ENCODE measurements around the gene HTR3C.
"Not testable (repeated sequence)": the region's sequence is repeated elsewhere in the genome, so short reads cannot be mapped to it uniquely, and the experiment has no call there.

HTR3C gene

GRCh38 chr3:184031187-184031792 is 21.6 kb upstream of the HTR3C start, which contains the start of gene HTR3D:
TSS of gene HTR3D (plus strand) at chr3:184031742. CDS start at chr3:184031742, 0 bp downstream.
- no peak for DNase-seq

GRCh38 chr3:184037816-184038215 is 15.0 kb upstream of the HTR3C start:
- DNase-seq = peak in 1 of 2 experiments; percentile 33

GRCh38 chr3:184038307-184038706 is 14.5 kb upstream of the HTR3C start:
- DNase-seq = not testable (repeated sequence)

- DNase-seq = no peak
Observed at GRCh38 chr3:184039414-184039813, 13.4 kb upstream of the HTR3C start.

- peak; percentile 27 to 71 for DNase-seq
Observed at GRCh38 chr3:184040010-184040409, 12.8 kb upstream of the HTR3C start.

GRCh38 chr3:184042617-184043016 is 10.2 kb upstream of the HTR3C start:
- peak in 1 of 2 experiments; percentile 12 for DNase-seq

- DNase-seq = no peak
Observed at GRCh38 chr3:184045995-184046394, 6.9 kb upstream of the HTR3C start.

GRCh38 chr3:184050217-184050847 is 2.5 kb upstream of the HTR3C start:
- DNase-seq = peak in 1 of 2 experiments; percentile 24

GRCh38 chr3:184058029-184058428 is 5.2 kb downstream of the HTR3C start:
- DNase-seq = no peak

GRCh38 chr3:184059424-184059823 is 6.6 kb downstream of the HTR3C start:
- DNase-seq = no peak

- no peak for DNase-seq
Observed at GRCh38 chr3:184062637-184063036, 9.8 kb downstream of the HTR3C start.

GRCh38 chr3:184066211-184066610 is 13.4 kb downstream of the HTR3C start:
- DNase-seq = no peak

- DNase-seq = no peak
Observed at GRCh38 chr3:184067573-184068055, 14.8 kb downstream of the HTR3C start.

GRCh38 chr3:184068344-184068743 is 15.5 kb downstream of the HTR3C start:
- no peak for DNase-seq

GRCh38 chr3:184071142-184071541 is 18.3 kb downstream of the HTR3C start:
- DNase-seq = not testable (repeated sequence)

GRCh38 chr3:184073621-184074020 is 20.8 kb downstream of the HTR3C start:
- no peak for DNase-seq

- no peak for DNase-seq
Observed at GRCh38 chr3:184075901-184076300, 23.1 kb downstream of the HTR3C start.

GRCh38 chr3:184077881-184078280 is 25.0 kb downstream of the HTR3C start:
- DNase-seq = peak in 1 of 2 experiments; percentile 28

GRCh38 chr3:184078851-184079250 is 26.0 kb downstream of the HTR3C start:
- no peak for DNase-seq

- DNase-seq = no peak
Observed at GRCh38 chr3:184081116-184081830, 28.4 kb downstream of the HTR3C start.

- no peak for DNase-seq
Observed at GRCh38 chr3:184082034-184082433, 29.2 kb downstream of the HTR3C start.

- no peak for DNase-seq
Observed at GRCh38 chr3:184082465-184082864, 29.6 kb downstream of the HTR3C start.

- no peak for DNase-seq
Observed at GRCh38 chr3:184085389-184085852, 32.6 kb downstream of the HTR3C start.

GRCh38 chr3:184092199-184092598 is 39.4 kb downstream of the HTR3C start:
- peak in 1 of 2 experiments; percentile 5 for DNase-seq
